GM12878 (cell line): ENCODE measurements around the gene GPRC5C. TPM values are rescaled to one million over a fixed set of nuclear protein-coding genes. Genes with fewer than 3 reads are reported as not detected.

Experiments used
- BACH1 ChIP-seq: fragments of 450-650 bp; IDR thresholded peaks from 2 replicates; pipeline ENCODE4 v1.6.1; 2017; ENCODE audit warnings: mild to moderate bottlenecking, borderline replicate concordance
- CBX5 ChIP-seq: sonication (generic); IDR thresholded peaks from 2 replicates; pipeline ENCODE4 v1.6.1; 2016; ENCODE audit warnings: low read depth, moderate library complexity, mild to moderate bottlenecking, inconsistent platforms
- DPF2 ChIP-seq: fragments of 450-650 bp; IDR thresholded peaks from 2 replicates; pipeline ENCODE4 v1.6.1; 2017; ENCODE audit warnings: mild to moderate bottlenecking
- FOS ChIP-seq: IDR thresholded peaks from 3 replicates; pipeline ENCODE4 v1.6.1; 2011; ENCODE audit warnings: borderline replicate concordance; ENCODE audit not compliant: insufficient read length; ENCODE audit errors: extremely low read depth
- HCFC1 ChIP-seq: fragments of 150-350 bp; IDR thresholded peaks from 2 replicates; pipeline ENCODE4 v1.6.1; 2014; ENCODE audit warnings: low read length
- KAT2A ChIP-seq: conservative IDR thresholded peaks from 2 replicates; pipeline ENCODE4 v1.6.1; 2011; ENCODE audit warnings: low read depth, low read length; ENCODE audit not compliant: control insufficient read depth
- MYB ChIP-seq: fragments of 150-350 bp; IDR thresholded peaks from 2 replicates; pipeline ENCODE4 v1.6.1; 2014; ENCODE audit warnings: mild to moderate bottlenecking, low read depth, low read length, borderline replicate concordance
- MYC ChIP-seq: IDR thresholded peaks from 2 replicates; pipeline ENCODE4 v1.6.1; 2011; ENCODE audit warnings: mild to moderate bottlenecking, low read length, moderate library complexity, inconsistent platforms; ENCODE audit not compliant: insufficient read depth, insufficient replicate concordance, insufficient read length, severe bottlenecking
- NFXL1 ChIP-seq: fragments of 450-650 bp; IDR thresholded peaks from 2 replicates; pipeline ENCODE4 v1.6.1; 2017; ENCODE audit warnings: antibody characterized with exemption, mild to moderate bottlenecking, borderline replicate concordance
- NFYB ChIP-seq: IDR thresholded peaks from 2 replicates; pipeline ENCODE4 v1.6.1; 2011; ENCODE audit warnings: low read depth, mild to moderate bottlenecking, low read length, improper control_type of control experiment, moderate library complexity; ENCODE audit not compliant: insufficient read depth
- NR2C1 ChIP-seq: fragments of 450-650 bp; IDR thresholded peaks from 2 replicates; pipeline ENCODE4 v1.6.1; 2017; ENCODE audit warnings: antibody characterized with exemption, mild to moderate bottlenecking, moderate library complexity
- NR2F1 ChIP-seq: fragments of 450-650 bp; conservative IDR thresholded peaks from 2 replicates; pipeline ENCODE4 v1.6.1; 2017; ENCODE audit warnings: mild to moderate bottlenecking
- PML ChIP-seq: IDR thresholded peaks from 2 replicates; pipeline ENCODE4 v1.6.1; 2012; ENCODE audit warnings: low read length, inconsistent platforms
- RAD51 ChIP-seq: fragments of 450-650 bp; IDR thresholded peaks from 2 replicates; pipeline ENCODE4 v1.6.1; 2016; ENCODE audit warnings: moderate library complexity, mild to moderate bottlenecking, inconsistent platforms
- RFX5 ChIP-seq: IDR thresholded peaks from 2 replicates; pipeline ENCODE4 v1.6.1; 2011; ENCODE audit warnings: low read depth, low read length, improper control_type of control experiment
- RUNX3 ChIP-seq: IDR thresholded peaks from 2 replicates; pipeline ENCODE4 v1.6.1; 2012; ENCODE audit warnings: low read length, inconsistent platforms
- SREBF1 ChIP-seq: IDR thresholded peaks from 2 replicates; pipeline ENCODE4 v1.6.1; 2012; ENCODE audit warnings: mild to moderate bottlenecking, low read length
- SRF ChIP-seq, 2 experiments: IDR thresholded peaks; 2 replicates each; pipeline ENCODE4 v1.6.1; 2011; ENCODE audit warnings: low read depth in 2 of 2, low read length in 2 of 2, mild to moderate bottlenecking in 1 of 2, moderate library complexity in 1 of 2
- STAT1 ChIP-seq: fragments of 450-650 bp; conservative IDR thresholded peaks from 2 replicates; pipeline ENCODE4 v1.6.1; 2014; ENCODE audit warnings: antibody characterized with exemption, mild to moderate bottlenecking
- TCF7 ChIP-seq: IDR thresholded peaks from 2 replicates; pipeline ENCODE4 v1.6.1; 2014; ENCODE audit warnings: antibody characterized with exemption, borderline replicate concordance
- YY1 ChIP-seq: IDR thresholded peaks from 2 replicates; pipeline ENCODE4 v1.6.1; 2011; ENCODE audit warnings: low read depth, mild to moderate bottlenecking, low read length
- ZNF217 ChIP-seq: fragments of 450-650 bp; IDR thresholded peaks from 2 replicates; pipeline ENCODE4 v1.6.1; 2017; ENCODE audit warnings: antibody characterized with exemption, mild to moderate bottlenecking
- polyA plus RNA-seq, 11 experiments: library from polyadenylated mRNA; depleted of rRNA in 4 of 11; unstranded in 6 of 11; stranded (reverse) in 5 of 11; fragments of >200 nt; fragmentation: Nextera tagmentation in 4 of 11; fragmentation: Illumina TruSeq in 1 of 11; extraction: Ambion mirVana in 4 of 11; extraction: Trizol in 1 of 11; gene quantifications; 1 replicate in 1 of 11; 2 replicates in 10 of 11; pipeline versions ENCODE4 v1.2.1 to v1.2.3, GENCODE V29; 2011 to 2016; ENCODE audit warnings: inconsistent platforms in 2 of 11, missing spikeins in 2 of 11, low read depth in 1 of 11
- total RNA-seq, 4 experiments: library from RNA; depleted of rRNA in 3 of 4; stranded (reverse); fragments of >200 nt in 3 of 4; fragmentation: Illumina TruSeq in 1 of 4; extraction: Trizol in 1 of 4; gene quantifications; 2 replicates each; pipeline versions ENCODE4 v1.2.1 to v1.2.3, GENCODE V29; 2013 to 2021
- TF ChIP-seq, protein P1 (sequence below): IDR thresholded peaks from 2 replicates; pipeline ENCODE4 v1.6.1; 2012; ENCODE audit warnings: low read depth, low read length, improper control_type of control experiment
- TF ChIP-seq, protein P2 (sequence below): IDR thresholded peaks from 2 replicates; pipeline ENCODE4 v1.6.1; 2011; ENCODE audit warnings: borderline replicate concordance, low read depth, mild to moderate bottlenecking, moderate library complexity, mixed read lengths, low read length; ENCODE audit not compliant: insufficient read depth; ENCODE audit errors: extremely low read length
- TF ChIP-seq, protein P3 (sequence below): fragments of 450-650 bp; IDR thresholded peaks from 2 replicates; pipeline ENCODE4 v1.6.1; 2017; ENCODE audit warnings: mild to moderate bottlenecking, moderate library complexity

The GPRC5C gene
- total and polyA plus RNA-seq, 10 of the 15 experiments (the other 5 are each of a cell fraction or from before 2014, with no cell fraction given): 0.04 to 1.3 (median 0.36) TPM; not detected in 2

DNA sequence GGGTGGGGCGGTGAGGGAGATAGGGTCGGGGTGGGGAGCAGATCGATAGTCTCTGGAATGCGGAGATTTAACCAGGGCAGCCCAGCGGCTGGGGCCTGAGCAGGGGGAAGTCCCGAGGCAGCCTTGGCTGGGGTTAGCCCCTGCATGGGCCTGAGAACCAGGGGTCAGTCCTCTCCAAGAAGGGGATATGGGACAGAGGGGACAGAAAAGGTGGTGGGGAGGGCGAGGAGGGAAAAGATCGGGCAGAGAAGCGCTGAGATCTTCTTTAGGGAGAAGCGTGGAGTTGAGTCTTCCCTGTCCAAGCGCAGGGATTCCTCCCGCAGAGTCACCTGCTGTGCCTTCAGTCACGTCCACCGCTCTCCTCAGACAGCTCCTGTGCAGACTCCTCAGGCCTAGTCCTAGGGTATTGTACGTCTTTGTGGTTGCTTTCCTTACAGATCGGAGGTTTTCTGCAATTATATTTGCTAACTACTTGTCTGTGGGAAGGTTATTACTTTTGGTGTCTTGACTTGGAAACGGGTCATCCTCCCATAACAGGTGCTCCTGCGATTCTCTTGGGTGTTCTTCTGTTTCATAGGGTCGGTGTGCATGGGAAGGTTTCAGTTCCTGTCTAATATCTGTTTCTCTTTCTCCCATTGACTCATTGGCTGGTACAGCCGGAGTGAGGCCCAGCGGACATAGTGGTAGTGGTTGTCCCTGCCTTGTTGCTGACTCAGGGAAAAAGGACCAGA lies 35.5 kb downstream of the GPRC5C start (continued):
- TF ChIP-seq FOS (no peak), NR2F1 (peak; percentile 71), STAT1 (0 out of 2 replicates have a peak, but pooled peaks have one; percentile 56), RUNX3 (no peak; the same call in none of the 2 replicates), NR2C1 (no peak), YY1 (peak; percentile 48; the same call in 1 of the 2 replicates), ZNF217 (no peak), KAT2A (no peak), TCF7 (no peak), NFYB (peak; percentile 49; the same call in 1 of the 2 replicates), SREBF1 (no peak; the same call in 1 of the 2 replicates), MYB (no peak), RAD51 (no peak), PML (no peak), BACH1 (peak; percentile 72; the same call in 1 of the 2 replicates), NFXL1 (no peak), HCFC1 (no peak), RFX5 (no peak), MYC (no peak), CBX5 (no peak), SRF (IDR thresholded peaks at IDR 0.05; ENCODE audit: low read depth in 2 of 2, low read length in 2 of 2) (0 out of 4 replicates have a peak, but pooled peaks of 1 of the 2 experiments have one; percentile 62), DPF2 (peak; percentile 77)
- TF ChIP-seq, protein P1, sequence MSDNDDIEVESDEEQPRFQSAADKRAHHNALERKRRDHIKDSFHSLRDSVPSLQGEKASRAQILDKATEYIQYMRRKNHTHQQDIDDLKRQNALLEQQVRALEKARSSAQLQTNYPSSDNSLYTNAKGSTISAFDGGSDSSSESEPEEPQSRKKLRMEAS: peak; percentile 54; the same call in 1 of the 2 replicates
- TF ChIP-seq, protein P2, sequence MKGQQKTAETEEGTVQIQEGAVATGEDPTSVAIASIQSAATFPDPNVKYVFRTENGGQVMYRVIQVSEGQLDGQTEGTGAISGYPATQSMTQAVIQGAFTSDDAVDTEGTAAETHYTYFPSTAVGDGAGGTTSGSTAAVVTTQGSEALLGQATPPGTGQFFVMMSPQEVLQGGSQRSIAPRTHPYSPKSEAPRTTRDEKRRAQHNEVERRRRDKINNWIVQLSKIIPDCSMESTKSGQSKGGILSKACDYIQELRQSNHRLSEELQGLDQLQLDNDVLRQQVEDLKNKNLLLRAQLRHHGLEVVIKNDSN: no peak
- TF ChIP-seq, protein P3, sequence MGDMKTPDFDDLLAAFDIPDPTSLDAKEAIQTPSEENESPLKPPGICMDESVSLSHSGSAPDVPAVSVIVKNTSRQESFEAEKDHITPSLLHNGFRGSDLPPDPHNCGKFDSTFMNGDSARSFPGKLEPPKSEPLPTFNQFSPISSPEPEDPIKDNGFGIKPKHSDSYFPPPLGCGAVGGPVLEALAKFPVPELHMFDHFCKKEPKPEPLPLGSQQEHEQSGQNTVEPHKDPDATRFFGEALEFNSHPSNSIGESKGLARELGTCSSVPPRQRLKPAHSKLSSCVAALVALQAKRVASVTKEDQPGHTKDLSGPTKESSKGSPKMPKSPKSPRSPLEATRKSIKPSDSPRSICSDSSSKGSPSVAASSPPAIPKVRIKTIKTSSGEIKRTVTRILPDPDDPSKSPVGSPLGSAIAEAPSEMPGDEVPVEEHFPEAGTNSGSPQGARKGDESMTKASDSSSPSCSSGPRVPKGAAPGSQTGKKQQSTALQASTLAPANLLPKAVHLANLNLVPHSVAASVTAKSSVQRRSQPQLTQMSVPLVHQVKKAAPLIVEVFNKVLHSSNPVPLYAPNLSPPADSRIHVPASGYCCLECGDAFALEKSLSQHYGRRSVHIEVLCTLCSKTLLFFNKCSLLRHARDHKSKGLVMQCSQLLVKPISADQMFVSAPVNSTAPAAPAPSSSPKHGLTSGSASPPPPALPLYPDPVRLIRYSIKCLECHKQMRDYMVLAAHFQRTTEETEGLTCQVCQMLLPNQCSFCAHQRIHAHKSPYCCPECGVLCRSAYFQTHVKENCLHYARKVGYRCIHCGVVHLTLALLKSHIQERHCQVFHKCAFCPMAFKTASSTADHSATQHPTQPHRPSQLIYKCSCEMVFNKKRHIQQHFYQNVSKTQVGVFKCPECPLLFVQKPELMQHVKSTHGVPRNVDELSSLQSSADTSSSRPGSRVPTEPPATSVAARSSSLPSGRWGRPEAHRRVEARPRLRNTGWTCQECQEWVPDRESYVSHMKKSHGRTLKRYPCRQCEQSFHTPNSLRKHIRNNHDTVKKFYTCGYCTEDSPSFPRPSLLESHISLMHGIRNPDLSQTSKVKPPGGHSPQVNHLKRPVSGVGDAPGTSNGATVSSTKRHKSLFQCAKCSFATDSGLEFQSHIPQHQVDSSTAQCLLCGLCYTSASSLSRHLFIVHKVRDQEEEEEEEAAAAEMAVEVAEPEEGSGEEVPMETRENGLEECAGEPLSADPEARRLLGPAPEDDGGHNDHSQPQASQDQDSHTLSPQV: no peak
